Measurements from ENCODE around the gene TNFRSF14. TPM values are rescaled to one million over a fixed set of nuclear protein-coding genes. Genes with fewer than 3 reads are reported as not detected.

Gene TNFRSF14
- total and polyA plus RNA-seq, 2 experiments from 2014 or later, result not detected

GRCh38 chr1:2535981-2536380 lies 20.2 kb upstream of the TNFRSF14 start (continued):
- no peak for TF ChIP-seq ZNF462 (CRISPR knock-in tag; IDR thresholded peaks at IDR 0.05)
- TF ChIP-seq EZH2 (IDR thresholded peaks at IDR 0.05; ENCODE audit: low read depth, unreplicated experiment), result no peak

- Histone ChIP-seq H3K36me3 (ENCODE audit: insufficient read depth) (no peaks in the 10 kb centered on the region), H2AFZ (no peak overlapping the region), H3K4me2 (no peak overlapping the region), H3K27me3 (ENCODE audit: insufficient read depth) (peaks cover 25% of the 10 kb centered on the region), H3K4me1 (ENCODE audit: insufficient read depth) (peaks cover 9% of the 10 kb centered on the region), H3K4me3 (no peak overlapping the region), H3K9me2 (ENCODE audit: insufficient read depth) (no peaks in the 10 kb centered on the region), H3K27ac (ENCODE audit: low read depth) (no peak overlapping the region), H3F3A (replicated peaks; ENCODE audit: low read depth) (0 out of 2 replicates have a peak, but pooled peaks cover 3% of the 10 kb centered on the region), H3K79me2 (replicated peaks; ENCODE audit: insufficient read depth) (no peaks in the 10 kb centered on the region), H4K20me1 (replicated peaks; ENCODE audit: insufficient read depth) (no peaks in the 10 kb centered on the region)
- no peak for TF ChIP-seq ZNF331 (CRISPR knock-in tag; IDR thresholded peaks at IDR 0.05; ENCODE audit: low read depth)
- DNase-seq (ENCODE audit: low spot score), result no peak
- Mint-ChIP-seq H3K27me3 (ENCODE audit: insufficient read depth, low read depth, poor library complexity) (peaks cover 33% of the 10 kb centered on the region), H3K4me3 (no peak overlapping the region), H3K36me3 (ENCODE audit: low read depth) (no peaks in the 10 kb centered on the region), H3K4me1 (peaks cover 16% of the 10 kb centered on the region), H3K9me3 (no peaks in the 10 kb centered on the region), H3K27ac (no peak overlapping the region)
- no peak for ATAC-seq
Observed at GRCh38 chr1:2537784-2538115, 18.4 kb upstream of the TNFRSF14 start.

GRCh38 chr1:2538376-2538775 lies 17.8 kb upstream of the TNFRSF14 start:
- no peaks in the 10 kb centered on the region for H3K36me3 Mint-ChIP-seq (ENCODE audit: low read depth)
- no peak overlapping the region for H3K27ac Mint-ChIP-seq
- no peak for DNase-seq (ENCODE audit: low spot score)
- Histone ChIP-seq H3K4me1 (ENCODE audit: insufficient read depth) (peaks cover 9% of the 10 kb centered on the region), H3K9me2 (ENCODE audit: insufficient read depth) (no peaks in the 10 kb centered on the region), H3K36me3 (ENCODE audit: insufficient read depth) (no peaks in the 10 kb centered on the region), H3K4me3 (no peak overlapping the region), H3K27ac (ENCODE audit: low read depth) (no peak overlapping the region), H4K20me1 (replicated peaks; ENCODE audit: insufficient read depth) (no peaks in the 10 kb centered on the region), H3F3A (replicated peaks; ENCODE audit: low read depth) (0 out of 2 replicates have a peak, but pooled peaks cover 3% of the 10 kb centered on the region), H3K79me2 (replicated peaks; ENCODE audit: insufficient read depth) (no peaks in the 10 kb centered on the region), H2AFZ (no peak overlapping the region), H3K27me3 (ENCODE audit: insufficient read depth) (peaks cover 25% of the 10 kb centered on the region), H3K4me2 (no peak overlapping the region)
- no peak overlapping the region for H3K4me3 Mint-ChIP-seq
- ATAC-seq, result no peak
- no peaks in the 10 kb centered on the region for H3K9me3 Mint-ChIP-seq
- H3K4me1 Mint-ChIP-seq, result peaks cover 16% of the 10 kb centered on the region
- H3K27me3 Mint-ChIP-seq (ENCODE audit: insufficient read depth, low read depth, poor library complexity), result peaks cover 28% of the 10 kb centered on the region
- TF ChIP-seq ZNF462 (CRISPR knock-in tag; IDR thresholded peaks at IDR 0.05), result no peak
